ENCODE results near the gene TEAD2. TPM values are rescaled to one million over a fixed set of nuclear protein-coding genes. Genes with fewer than 3 reads are reported as not detected.
A peak's percentile ranks its signal among the peaks of the same experiment; 100 is the strongest.

TEAD2 gene
- total and polyA plus RNA-seq, 9 of the 15 experiments (the other 6 are each of a cell fraction or from before 2014, with no cell fraction given): 1.6 to 27.0 (median 13.9) TPM

GRCh38 chr19:49361438-49362047 lies 673 bp downstream of the TEAD2 start (continued):
- TF ChIP-seq EGR1 (conservative IDR thresholded peaks at IDR 0.05) (no peak; the same call in 1 of the 2 replicates), MYC (IDR thresholded peaks at IDR 0.05; ENCODE audit: low read depth, low read length) (peak; percentile 14; the same call in 1 of the 2 replicates), MYC (CRISPR knock-in tag; IDR thresholded peaks at IDR 0.05; ENCODE audit: borderline replicate concordance, low read depth) (no peak), NFIC (IDR thresholded peaks at IDR 0.05) (peak; percentile 95), SUPT5H (IDR thresholded peaks at IDR 0.05) (no peak), SP1 (CRISPR knock-in tag; IDR thresholded peaks at IDR 0.05) (peak; percentile 52; the same call in 1 of the 2 replicates), ZNF79 (CRISPR knock-in tag; IDR thresholded peaks at IDR 0.05; ENCODE audit: low read depth) (no peak), FOXK1 (CRISPR knock-in tag; IDR thresholded peaks at IDR 0.05; ENCODE audit: borderline replicate concordance) (no peak), FOXK2 (conservative IDR thresholded peaks at IDR 0.05 in 1 of 2, IDR thresholded peaks at IDR 0.05 in 1 of 2; ENCODE audit: low read depth in 2 of 2) (no peak), ZNF561 (CRISPR knock-in tag; conservative IDR thresholded peaks at IDR 0.05) (no peak), NR2C2 (CRISPR knock-in tag; IDR thresholded peaks at IDR 0.05) (no peak), NR2C2 (tag; IDR thresholded peaks at IDR 0.05) (no peak), XRCC4 (IDR thresholded peaks at IDR 0.05; ENCODE audit: extremely low read depth, insufficient read depth, insufficient read length) (no peak), ZNF263 (CRISPR knock-in tag; IDR thresholded peaks at IDR 0.05; ENCODE audit: borderline replicate concordance) (no peak), SMC3 (conservative IDR thresholded peaks at IDR 0.05; ENCODE audit: insufficient read depth, low read depth, low read length) (no peak), PHTF2 (CRISPR knock-in tag; IDR thresholded peaks at IDR 0.05) (no peak), NRF1 (conservative IDR thresholded peaks at IDR 0.05 in 1 of 2, IDR thresholded peaks at IDR 0.05 in 1 of 2) (no peak), CBX5 (IDR thresholded peaks at IDR 0.05; ENCODE audit: borderline replicate concordance, low read depth) (no peak), ZNF239 (CRISPR knock-in tag; IDR thresholded peaks at IDR 0.05) (no peak), SREBF1 (IDR thresholded peaks at IDR 0.05; ENCODE audit: borderline replicate concordance, low read depth, low read length) (no peak), ZNF140 (CRISPR knock-in tag; IDR thresholded peaks at IDR 0.05) (no peak), BCL6 (CRISPR knock-in tag; IDR thresholded peaks at IDR 0.05) (no peak), MYNN (IDR thresholded peaks at IDR 0.05) (no peak), MYNN (CRISPR knock-in tag; IDR thresholded peaks at IDR 0.05) (no peak)
- TF ChIP-seq, protein P1, sequence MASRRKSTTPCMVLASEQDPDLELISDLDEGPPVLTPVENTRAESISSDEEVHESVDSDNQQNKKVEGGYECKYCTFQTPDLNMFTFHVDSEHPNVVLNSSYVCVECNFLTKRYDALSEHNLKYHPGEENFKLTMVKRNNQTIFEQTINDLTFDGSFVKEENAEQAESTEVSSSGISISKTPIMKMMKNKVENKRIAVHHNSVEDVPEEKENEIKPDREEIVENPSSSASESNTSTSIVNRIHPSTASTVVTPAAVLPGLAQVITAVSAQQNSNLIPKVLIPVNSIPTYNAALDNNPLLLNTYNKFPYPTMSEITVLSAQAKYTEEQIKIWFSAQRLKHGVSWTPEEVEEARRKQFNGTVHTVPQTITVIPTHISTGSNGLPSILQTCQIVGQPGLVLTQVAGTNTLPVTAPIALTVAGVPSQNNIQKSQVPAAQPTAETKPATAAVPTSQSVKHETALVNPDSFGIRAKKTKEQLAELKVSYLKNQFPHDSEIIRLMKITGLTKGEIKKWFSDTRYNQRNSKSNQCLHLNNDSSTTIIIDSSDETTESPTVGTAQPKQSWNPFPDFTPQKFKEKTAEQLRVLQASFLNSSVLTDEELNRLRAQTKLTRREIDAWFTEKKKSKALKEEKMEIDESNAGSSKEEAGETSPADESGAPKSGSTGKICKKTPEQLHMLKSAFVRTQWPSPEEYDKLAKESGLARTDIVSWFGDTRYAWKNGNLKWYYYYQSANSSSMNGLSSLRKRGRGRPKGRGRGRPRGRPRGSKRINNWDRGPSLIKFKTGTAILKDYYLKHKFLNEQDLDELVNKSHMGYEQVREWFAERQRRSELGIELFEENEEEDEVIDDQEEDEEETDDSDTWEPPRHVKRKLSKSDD (conservative IDR thresholded peaks at IDR 0.05; ENCODE audit: low read length): no peak
- TF ChIP-seq, protein P2, sequence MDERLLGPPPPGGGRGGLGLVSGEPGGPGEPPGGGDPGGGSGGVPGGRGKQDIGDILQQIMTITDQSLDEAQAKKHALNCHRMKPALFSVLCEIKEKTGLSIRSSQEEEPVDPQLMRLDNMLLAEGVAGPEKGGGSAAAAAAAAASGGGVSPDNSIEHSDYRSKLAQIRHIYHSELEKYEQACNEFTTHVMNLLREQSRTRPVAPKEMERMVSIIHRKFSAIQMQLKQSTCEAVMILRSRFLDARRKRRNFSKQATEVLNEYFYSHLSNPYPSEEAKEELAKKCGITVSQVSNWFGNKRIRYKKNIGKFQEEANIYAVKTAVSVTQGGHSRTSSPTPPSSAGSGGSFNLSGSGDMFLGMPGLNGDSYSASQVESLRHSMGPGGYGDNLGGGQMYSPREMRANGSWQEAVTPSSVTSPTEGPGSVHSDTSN (CRISPR knock-in tag; IDR thresholded peaks at IDR 0.05; ENCODE audit: low read depth): no peak
- TF ChIP-seq, protein P2 (tag; conservative IDR thresholded peaks at IDR 0.05; ENCODE audit: low read depth): no peak

Data from K562 (cell line).